AG20443 (cell line): ENCODE data around the gene PLS3.

Experiments used
- DNase-seq: peaks from one replicate; pipeline ENCODE4 v3.0.0; 2012; ENCODE audit warnings: low spot score, mixed read lengths

Gene PLS3

DNA sequence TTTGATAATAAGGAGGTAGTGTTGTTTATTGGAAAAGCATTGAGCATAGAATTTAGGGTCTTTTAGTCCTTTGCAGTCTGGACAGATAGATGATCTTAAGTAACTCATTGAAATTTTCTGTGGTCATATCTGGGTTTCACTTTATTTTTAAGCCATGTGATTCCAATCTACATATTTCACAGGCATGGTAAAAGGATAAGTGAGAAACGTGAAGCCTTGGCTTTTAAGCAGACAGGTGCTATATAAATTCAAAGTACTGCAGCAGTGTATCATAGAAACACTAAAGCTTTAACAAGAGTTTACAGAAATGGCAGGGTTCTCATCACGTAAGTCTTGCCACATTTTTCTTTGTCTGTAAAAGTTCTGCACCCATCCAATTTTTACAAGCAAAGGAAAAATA lies 4.9 kb downstream of the PLS3 start:
- DNase-seq = no peak

DNA sequence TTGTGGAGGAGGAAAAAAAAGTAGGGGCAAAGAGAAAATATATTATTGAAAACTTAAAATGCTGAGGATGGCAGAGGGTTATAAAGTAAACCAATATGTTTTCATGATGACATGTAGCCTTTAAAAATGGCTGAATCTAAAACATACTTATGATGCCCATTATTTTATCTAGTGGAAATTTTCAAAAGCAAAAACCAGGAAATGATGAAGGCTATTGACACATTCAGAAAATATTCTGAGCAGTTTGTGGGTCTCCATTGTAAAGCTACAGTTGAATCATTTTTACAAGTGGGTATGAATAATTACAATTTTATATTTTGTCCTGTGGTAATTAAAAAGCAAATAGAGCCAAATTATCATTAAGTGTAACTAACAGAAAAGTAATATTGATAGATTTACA lies 10.7 kb downstream of the PLS3 start:
- DNase-seq = no peak

DNA sequence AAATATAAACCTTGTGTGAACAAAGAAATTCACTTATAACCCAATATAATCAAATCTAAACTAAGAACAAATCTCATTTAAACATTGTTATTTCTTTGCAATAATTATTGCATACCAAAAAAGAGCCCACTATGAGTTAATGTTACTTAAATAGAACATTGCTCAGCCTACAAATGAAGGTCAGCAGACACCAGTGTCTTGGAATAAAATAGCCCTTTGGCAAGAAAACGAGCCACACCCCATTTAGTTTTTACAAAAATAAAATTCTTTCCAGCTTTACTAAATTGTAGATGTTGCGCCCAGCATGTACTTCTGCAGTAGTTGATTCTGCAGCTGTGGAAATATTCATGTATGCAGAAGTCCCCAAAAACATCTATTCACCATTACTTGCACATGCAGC lies 12.2 kb downstream of the PLS3 start:
- DNase-seq = peak; percentile 16

DNA sequence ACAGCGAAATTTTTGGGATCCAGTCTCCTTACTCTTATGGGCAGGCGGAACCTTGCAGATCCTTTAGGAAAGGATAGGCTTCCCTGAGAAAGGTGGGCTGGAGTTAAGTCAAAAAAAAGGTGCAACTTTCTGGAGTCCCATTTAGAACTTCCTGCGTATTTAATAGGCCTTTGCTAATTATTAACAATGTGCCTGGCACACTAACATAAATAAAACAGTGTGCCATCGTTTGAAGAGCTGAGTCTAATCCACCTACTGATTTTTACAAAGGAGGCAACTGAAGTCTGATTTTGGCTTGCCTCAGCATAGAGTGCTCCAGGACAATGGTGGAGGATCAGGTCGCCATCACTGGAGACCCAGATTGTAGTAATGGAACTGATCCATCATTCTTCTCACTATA lies 15.7 kb downstream of the PLS3 start:
- no peak for DNase-seq

DNA sequence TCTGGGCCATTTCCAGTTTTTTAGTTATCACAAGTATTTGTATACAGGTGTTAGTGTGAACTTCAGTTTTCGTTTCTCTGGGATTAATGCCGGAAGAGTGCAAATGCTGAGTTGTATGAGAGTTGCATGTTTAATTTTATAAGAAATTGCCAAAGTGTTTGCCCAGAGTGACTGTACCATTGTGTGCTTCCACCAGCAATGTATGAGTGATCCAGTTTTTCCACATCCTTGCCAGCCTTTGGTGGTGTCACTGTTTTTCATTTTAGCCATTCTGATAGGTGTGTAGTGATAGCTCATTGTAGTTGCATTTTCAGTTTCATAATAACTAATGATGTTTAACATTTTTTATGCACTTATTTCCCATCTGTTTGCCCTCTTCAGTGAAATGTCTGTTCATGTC lies 18.4 kb downstream of the PLS3 start:
- no peak for DNase-seq

DNA sequence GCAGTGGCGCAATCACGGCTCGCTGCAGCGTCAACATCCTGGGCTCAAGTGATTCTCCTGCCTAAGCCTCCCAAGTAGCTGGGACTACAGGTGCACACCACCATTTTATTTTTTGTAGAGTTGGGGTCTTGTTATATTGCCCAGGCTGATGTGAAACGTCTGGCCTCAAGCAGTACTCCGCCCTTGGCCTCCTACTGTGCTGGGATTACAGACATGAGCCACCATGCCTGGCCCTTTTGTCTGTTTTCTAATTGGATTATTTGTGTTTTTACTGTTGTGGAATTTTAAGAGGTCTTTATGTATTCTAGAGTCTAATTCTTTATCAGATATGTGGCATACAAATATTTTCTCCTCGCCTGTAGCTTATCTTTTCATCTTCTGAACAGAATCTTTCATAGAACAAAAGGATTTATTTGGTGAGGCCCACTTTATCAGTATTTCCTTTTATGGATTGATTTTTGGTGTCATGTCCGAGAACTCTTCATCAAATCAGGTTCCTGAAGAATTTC lies 18.9 kb downstream of the PLS3 start:
- no peak for DNase-seq

DNA sequence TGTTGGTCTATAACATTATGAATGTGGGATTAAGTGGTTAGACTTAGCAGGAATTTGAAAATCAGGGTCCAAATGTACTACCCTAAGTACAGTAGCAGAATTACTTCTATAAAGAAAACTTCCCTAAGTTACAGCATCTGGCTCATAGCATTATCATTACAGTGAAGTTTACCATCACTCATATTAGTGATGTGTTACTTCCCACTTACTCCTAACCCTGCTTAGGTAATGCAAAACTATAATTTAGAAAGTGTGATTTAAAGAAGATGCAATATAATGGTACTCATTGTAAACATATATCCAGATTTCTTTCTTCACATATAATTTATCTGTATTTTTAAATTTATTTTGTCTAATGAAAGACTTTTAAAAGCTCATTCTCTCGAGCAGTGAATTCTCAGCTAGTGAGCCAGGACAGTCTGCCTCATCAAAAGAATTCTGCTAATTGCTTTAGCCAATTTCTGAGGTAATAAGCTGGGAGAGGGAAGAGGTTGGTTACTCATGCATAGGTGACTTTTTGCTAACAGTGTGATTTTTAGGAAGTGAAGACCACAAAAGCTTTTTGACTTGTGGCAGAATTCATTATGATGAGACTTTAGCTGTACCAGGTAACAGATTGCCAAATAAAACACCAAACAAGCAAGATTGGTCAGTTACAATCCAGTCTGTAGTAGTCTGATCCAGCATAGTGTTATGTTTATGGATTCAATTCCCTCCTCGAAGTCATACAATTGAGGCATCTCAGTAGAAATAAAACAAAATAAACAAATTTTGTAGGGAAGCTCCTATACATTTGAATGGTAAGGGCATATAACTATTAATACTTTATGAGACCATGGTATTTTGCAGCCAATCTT lies 21.0 kb downstream of the PLS3 start:
- DNase-seq = no peak

DNA sequence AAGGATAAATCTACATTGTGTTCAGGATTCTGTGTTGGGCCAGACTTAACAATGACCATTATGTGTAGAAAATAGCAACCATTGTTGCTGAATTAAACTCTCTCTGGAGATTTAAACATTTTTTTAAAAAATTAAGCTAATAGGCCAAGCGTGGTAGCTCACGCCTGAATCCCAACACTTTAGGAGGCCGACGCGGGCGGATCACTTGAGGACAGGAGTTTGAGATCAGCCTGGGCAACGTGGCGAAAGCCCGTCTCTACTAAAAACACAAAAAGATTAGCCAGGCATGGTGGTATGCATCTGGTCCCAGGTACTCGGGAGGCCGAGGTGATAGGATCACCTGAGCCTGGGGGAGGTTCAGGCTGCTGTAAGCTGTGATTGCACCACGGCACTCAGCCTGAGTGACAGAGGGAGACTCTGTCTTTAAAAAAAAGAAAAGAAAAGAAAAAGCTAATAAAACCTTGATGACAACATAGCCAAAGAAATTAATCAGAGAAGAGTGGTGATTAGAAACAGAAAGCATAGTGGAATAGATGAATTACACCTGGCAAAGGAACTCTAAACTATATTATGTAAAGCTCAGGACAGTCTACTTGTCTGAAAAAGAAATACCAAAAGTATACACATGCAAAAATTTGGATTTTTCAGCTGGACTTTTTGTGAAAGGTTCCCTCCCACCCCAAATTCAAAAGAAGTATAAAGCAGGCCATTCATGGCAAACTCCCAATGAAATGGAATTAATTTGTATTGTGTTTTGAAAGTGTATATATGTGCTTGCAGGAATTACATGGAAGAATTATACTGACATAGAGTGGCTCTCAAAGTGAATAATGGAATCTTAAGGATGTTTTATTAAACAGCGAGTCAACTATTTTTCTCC lies 21.9 kb downstream of the PLS3 start:
- DNase-seq = no peak

DNA sequence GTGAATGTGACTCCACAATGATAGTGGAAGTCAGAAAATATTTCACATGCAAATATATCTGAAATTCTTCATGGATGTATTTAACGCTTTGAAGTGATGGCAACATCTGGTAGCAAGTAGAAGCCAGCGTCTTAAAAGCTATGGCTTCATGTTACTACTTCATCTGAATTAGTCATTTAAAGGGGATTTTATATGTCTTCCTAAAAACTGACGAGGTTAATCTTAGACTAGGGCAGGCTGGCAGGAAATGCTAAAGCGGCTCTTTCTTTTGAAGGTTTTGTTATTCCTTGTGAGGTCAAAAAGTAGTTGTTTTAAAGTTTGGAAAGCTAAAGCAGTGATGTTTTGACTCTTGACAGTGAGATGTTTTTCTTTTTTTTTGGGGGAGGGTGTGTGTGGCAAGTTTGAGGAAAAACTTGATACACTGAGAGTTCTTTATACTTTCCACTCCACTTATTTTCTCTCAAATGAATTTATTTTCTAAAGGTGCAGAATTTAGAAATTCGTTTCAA lies 22.6 kb downstream of the PLS3 start:
- DNase-seq = no peak

DNA sequence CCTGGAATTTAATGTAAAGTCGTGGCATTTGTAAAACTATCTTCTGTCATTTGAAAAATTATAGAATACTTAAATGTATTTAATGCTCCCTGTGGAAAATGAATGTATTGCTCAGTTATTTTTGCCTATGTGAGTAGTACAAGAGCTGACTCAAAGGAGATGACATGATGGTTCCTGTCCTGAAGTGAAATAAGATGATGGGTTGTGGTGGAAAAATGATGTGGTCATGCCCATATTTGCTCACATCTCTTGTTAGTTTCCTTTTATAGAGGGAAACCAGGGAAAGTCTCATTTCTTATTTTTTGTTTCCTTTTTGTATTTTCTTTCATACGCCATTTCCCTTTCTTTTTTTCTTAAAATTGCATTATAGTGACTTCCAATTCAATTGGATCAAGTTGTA lies 23.7 kb downstream of the PLS3 start:
- DNase-seq = no peak

DNA sequence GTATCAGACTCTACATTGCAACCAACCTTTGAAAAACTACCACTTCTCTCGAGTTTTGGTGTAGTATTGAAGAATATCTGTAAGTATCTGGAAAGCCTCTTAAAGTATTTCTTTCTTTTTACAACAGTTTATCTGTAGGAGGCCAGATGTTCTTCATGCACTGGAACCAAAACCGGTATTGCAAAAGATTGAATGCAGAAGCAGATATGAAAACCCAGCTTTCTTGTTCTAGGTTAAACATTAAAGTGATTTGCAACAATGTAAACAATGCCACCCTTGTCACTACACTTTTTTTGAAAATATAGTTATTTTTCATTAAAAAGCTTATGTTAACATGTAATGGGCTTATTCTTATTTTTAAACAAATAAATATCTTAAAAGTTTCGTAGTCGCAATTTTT lies 27.2 kb downstream of the PLS3 start:
- DNase-seq = no peak

DNA sequence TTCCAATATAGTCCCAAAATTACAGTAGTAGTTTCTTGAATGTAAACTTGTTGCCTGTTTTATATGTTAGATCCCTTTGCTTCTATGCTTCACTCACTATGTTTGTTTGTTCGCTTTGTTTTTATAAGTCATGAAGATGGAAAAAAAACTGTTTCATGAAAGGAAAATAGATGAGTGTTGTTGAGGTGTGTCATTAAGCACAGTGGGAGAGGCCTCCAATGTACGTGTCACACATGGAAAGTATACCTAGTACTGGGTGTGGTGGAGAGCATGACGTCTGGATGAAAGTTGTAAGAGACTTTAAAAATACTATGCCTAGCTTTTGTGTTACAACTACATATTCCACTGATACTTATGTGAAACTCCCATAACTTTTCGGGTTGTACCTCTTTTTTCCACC lies 28.4 kb downstream of the PLS3 start:
- no peak for DNase-seq

DNA sequence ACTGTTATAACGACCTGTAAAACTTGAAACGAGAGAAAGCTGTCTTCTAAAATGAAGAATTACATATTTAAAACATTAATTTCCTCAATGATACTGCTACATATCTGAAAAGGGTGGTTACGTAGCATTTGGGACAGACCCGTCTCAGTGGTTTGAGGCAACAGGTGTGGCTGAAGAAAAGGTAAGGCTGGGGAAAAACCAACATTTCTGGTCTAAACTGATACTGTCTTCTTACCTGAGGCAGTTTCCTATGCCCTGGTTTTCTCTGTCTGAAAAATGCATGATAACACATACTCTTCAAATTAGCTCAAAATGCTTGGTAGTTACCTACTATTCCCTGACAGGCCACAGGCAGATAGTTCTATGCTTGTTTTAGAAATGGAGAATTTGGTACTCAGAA lies 30.4 kb downstream of the PLS3 start:
- no peak for DNase-seq

DNA sequence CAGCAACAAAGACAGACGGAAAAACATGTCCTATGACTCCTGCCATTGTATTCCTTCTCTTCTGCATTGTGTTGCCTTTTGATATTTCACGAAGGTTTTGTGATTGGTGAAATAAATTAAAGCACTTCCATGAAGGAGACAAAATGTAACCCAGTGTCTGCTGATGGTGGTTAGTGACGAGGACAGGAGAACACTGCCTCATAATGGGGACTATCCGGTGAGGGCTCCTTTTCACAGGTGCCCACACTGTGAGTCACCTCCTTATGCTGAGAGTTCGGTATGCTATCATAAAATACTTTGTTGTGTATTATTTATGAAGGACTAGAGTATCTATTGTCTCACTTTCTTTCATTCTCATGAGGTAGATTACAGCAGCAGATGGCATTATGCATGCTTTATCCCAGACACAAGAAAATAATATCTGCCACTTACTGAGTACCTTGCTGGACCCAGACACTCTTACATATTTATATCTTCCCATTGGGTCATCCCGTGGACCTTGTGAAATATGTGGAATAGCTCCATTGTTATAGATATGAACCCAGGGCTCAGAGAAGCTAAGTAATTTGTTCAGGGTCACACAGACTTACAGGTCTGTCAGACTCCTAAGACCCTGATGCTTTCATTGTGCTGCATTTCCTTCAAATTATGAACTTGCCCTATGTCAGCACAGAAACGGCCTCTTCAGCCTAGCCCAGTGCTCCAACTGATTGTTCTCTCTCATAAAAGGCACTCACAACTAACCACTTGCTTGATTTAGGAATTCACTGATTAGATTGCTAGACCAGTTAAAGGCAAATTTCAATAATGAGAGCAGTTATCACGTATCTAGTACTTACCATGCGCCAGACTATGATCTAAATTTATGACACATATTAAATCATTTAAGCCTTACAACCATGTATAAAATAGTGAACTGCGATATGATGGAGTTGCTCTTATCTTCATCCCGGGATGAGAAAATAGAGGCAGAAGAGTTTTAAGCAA lies 31.2 kb downstream of the PLS3 start:
- DNase-seq = no peak

DNA sequence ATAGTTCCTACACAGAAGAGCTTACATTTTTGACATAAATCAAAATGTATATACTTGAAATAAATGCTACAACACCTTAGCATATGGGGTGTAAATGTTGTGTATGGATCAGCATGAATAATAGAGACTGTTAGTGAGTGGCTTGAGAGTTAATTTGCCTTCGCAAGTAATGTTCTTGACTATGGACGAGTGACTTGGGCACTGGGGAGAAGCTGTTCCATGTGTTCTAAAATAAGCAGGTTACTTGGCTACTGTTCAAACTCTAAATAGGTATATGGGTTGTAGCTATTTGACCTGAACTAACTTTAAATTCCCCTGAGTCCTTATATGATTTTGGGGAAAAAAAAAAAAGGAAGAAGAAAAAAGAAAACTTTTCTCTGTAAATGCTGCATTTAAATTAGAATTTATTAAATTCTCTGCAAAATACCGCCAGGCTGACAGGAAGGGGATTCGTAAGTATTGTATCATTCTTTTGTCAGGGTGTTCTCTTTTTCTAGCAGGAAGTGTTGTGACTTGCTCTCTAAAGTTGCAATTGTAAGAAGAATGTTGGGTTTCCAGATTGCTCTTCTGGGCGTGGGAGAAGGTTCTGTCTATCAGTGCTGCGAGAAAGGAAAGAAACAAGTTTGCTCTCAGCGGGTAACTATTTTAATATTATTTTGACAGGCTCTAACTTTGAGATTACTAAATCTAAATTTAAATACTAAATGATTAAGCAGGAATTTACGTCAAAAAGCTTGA lies 32.2 kb downstream of the PLS3 start:
- DNase-seq = no peak

DNA sequence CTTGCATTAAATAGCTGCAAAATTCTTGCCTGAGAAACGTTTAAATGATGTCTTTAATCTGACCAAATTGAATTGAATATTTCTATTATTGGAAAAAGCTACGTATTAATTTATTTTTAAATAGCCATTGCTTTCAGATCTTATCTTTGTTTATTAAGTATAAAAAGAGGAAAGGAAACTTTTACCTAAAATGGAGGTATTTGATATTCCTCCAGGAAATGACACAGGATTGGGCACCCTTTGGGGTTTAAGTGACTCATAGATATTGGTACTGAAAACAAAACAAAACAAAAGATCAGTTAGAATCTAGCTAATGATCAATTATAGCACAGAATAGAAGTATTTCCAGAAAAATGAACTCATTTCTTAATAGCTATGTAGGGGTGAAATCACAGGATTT lies 34.1 kb downstream of the PLS3 start:
- DNase-seq = no peak

DNA sequence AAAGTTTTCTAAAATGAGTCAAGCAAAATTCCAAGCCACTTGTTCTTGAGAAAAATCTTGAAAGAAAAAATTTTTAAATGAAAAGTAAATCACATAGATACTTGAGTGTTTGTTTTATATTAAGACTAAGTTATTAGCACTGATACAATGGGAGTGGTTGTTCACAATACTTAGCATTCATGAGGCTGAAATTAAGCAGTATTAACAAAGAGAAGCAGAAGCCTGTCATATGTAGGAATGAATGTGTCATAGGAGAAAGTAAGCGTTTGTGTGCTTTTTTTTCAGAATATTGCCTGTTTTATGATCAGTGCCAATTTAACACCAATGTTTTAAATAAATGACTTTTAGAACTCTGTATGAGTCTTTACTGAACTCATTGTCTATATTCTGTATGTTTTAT lies 37.6 kb downstream of the PLS3 start:
- no peak for DNase-seq

DNA sequence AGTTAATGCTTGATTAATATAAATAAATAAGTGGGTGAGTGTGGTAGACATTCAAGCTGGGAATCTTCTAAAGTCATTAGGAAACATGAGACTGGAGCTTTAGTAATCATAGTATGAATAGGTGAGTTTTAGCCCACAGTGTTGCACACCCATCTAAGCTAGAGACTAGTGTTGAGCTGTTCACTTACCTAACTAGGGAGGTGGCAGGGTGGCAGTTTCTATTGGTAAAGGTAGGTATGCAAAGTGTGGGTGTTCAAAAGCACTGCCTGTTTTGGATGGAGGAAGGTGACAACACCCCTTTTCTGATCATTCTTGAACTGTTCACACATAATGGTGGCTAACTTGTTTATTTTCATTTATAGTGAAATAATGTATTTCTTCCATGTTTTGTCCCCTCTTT lies 41.3 kb downstream of the PLS3 start:
- no peak for DNase-seq

DNA sequence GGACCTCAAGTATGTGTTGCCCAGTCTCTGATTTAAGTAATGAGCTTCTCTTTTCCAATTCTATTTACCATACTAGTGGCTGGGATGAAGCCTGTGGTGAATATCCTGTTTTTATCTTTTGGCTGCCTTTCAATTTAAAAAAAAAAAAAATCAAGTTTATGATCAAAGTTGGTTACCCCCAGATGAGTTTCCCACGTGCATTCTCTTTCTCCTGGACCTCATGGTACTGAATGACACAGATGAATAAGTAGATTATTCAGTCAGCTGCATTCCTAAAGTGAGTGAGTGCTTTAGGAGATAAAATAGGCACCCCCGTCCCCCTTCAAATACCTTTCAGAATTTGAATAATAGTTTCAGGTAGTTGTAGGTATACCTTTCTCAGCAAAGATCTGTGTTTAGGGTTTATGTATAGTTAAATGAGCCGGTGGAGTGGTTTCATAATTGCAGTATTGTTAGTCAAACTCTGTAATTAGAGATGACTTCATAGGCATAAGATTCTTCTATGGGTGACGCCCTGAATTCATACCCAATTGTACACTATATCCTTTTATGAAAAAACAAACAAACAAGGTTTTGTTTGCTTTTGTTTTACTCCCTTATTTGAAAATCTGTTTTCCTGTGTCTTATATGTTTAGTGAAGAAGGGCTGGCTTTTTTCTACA lies 41.9 kb downstream of the PLS3 start:
- no peak for DNase-seq

DNA sequence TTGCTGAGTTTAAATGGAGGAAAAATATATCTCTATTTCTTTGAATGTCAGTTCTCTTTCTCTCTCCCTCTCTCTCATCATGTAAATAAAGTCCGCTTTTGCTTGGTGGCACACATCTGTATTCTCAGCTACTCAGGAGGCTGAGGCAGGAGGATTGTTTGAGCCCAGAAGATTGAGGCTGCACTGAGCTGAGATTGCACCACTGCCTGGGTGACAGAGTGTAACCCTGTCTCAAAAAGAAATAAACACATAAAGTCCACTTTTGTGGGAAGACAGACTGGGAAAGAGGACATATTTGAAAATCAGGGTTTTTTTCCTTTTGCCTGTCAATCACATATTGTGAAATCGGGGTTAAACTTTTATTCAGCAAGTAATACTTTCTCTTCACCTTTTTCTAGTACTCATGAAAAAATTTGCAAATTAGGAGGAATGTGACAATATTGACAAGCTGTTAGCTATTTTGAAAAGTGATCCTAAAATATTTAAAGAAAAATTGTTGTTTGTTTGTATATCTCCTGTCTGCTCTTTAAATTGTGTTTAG lies 42.6 kb downstream of the PLS3 start:
- no peak for DNase-seq
